Heart left ventricle (tissue), 13 donors: ENCODE measurements around the gene MPV17L2.

Source experiments
- POLR2A ChIP-seq, 2 donors: fragments of 450-650 bp; IDR thresholded peaks; one replicate each; pipeline ENCODE4 v1.6.1; 2017; ENCODE audit warnings: antibody characterized with exemption in 2 of 2, mild to moderate bottlenecking in 2 of 2, moderate library complexity in 2 of 2
- TF ChIP-seq, protein P1 (sequence below), 12 donors: fragments of 200-600 bp; sonication (generic) in 4 of 12; IDR thresholded peaks; one replicate each; pipeline versions ENCODE4 v1.5.0 to v1.8.0; 2018 to 2022; ENCODE audit warnings: antibody characterized with exemption in 12 of 12, mild to moderate bottlenecking in 5 of 12
- donor health status: ischemic (EF 13 %, LVEDD 7.1; RV severe dilation, severe dysfunction).
- donor health status: DM: no; HTN: yes; CAD: no.
- donor health status: DM: no; HTN: no; CAD: no.
- donor health status: ischemic (EF 25% LVEDD 6.9; RV normal size, moderate dysfunction).
- donor health status: ischemic (EF 25% LVEDD 5.7; RV mildly dilated, moderate dysfunction).
- donor health status: ischemic (EF 35%, LVEDD 5.7; RV mildly dilated, moderate dysfunction).
- donor health status: nonischemic (EF 11% LVEDD 7.7; RV severe dilation, severe dysfunction).
- donor health status: DM: yes; HTN: yes; CAD: no.
- donor health status: PGD.
- donor health status: ischemic (EF 29% LVEDD 5.4; RV normal size, mild dysfunction).
- donor health status: nonischemic (EF 23%, LVEDD 6.1; RV moderate dilation, normal function).

DNA sequence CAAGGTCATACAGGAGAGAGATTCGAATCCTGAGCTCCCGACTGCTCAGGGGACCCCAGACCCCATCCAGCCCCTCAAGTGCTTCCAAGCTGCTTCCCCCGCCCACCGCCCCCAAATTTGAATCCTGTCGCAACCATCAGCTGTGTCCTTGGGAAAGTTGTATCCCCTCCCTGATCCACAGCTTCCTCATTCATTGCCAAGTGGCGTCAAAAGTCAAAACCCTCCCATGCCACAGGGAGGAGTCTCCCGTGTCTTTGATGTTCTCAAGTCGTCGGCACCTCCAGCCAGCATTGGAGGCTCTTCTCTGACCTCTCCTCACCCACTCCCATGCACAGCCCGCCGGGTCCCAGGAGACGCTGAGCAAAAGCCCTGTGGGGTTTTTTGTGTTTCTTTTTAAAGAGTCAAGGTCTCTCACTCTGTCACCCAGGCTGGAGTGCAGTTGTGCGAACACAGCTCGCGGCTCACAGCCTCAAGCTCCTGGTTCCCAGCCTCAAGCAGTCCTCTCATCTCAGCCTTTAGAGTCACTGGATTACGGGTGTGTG, 22.2 kb upstream of the MPV17L2 start:
- TF ChIP-seq, protein P1, sequence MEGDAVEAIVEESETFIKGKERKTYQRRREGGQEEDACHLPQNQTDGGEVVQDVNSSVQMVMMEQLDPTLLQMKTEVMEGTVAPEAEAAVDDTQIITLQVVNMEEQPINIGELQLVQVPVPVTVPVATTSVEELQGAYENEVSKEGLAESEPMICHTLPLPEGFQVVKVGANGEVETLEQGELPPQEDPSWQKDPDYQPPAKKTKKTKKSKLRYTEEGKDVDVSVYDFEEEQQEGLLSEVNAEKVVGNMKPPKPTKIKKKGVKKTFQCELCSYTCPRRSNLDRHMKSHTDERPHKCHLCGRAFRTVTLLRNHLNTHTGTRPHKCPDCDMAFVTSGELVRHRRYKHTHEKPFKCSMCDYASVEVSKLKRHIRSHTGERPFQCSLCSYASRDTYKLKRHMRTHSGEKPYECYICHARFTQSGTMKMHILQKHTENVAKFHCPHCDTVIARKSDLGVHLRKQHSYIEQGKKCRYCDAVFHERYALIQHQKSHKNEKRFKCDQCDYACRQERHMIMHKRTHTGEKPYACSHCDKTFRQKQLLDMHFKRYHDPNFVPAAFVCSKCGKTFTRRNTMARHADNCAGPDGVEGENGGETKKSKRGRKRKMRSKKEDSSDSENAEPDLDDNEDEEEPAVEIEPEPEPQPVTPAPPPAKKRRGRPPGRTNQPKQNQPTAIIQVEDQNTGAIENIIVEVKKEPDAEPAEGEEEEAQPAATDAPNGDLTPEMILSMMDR (IDR thresholded peaks at IDR 0.05) = no peak
- no peak for TF ChIP-seq POLR2A (IDR thresholded peaks at IDR 0.05)
